Calu3 (cell line): Measurements from ENCODE around the gene CDS1. TPM values are rescaled to one million over a fixed set of nuclear protein-coding genes. Genes with fewer than 3 reads are reported as not detected.

ENCODE experiments used
- BruUV-seq: library from RNA; stranded (reverse); fragments of 400-500 nt; replicated peaks from 2 replicates; lab custom pipeline; 2021; lab: Mats Ljungman, UMichigan
- CTCF ChIA-PET: fragments of 300-600 bp; sonication (Branson Sonifier 250); formaldehyde crosslinking; loops from one replicate; lab custom pipeline; 2022; ENCODE audit warnings: antibody characterized with exemption; lab: Charles Lee
- DNase-seq: peaks from one replicate; pipeline ENCODE4 v3.0.0; 2022
- H3K27ac Mint-ChIP-seq: one replicate; pipeline ENCODE4 v1.8.0; 2022; ENCODE audit warnings: mixed read lengths; ENCODE audit not compliant: unreplicated experiment
- H3K27me3 Mint-ChIP-seq: one replicate; pipeline ENCODE4 v1.8.0; 2022; ENCODE audit warnings: mixed read lengths; ENCODE audit not compliant: unreplicated experiment
- H3K36me3 Mint-ChIP-seq: one replicate; pipeline ENCODE4 v1.8.0; 2022; ENCODE audit warnings: mild to moderate bottlenecking, moderate library complexity, mixed read lengths; ENCODE audit not compliant: insufficient read depth, unreplicated experiment
- H3K4me1 Mint-ChIP-seq: one replicate; pipeline ENCODE4 v1.8.0; 2022; ENCODE audit warnings: mild to moderate bottlenecking, low read depth, mixed read lengths; ENCODE audit not compliant: unreplicated experiment
- H3K4me3 Mint-ChIP-seq: one replicate; pipeline ENCODE4 v1.8.0; 2022; ENCODE audit warnings: mild to moderate bottlenecking, low read depth, moderate library complexity, mixed read lengths; ENCODE audit not compliant: unreplicated experiment
- H3K9me3 Mint-ChIP-seq: one replicate; pipeline ENCODE4 v1.8.0; 2022; ENCODE audit warnings: low read depth, mixed read lengths; ENCODE audit not compliant: unreplicated experiment
- CTCF ChIP-seq: fragments of 200-600 bp; IDR thresholded peaks from one replicate; pipeline ENCODE4 v1.8.0; 2022; ENCODE audit warnings: antibody characterized with exemption; ENCODE audit not compliant: unreplicated experiment
- intact Hi-C: fragments of 100-400 bp; cut with micrococcal nuclease; formaldehyde crosslinking; loops from one replicate; pipeline ENCODE4 v1.10.0; 2022; ENCODE audit not compliant: unreplicated experiment
- total RNA-seq: library from RNA; stranded (reverse); gene quantifications from 2 replicates; pipeline ENCODE4 v1.2.3, GENCODE V29; 2022

The CDS1 gene
- total RNA-seq, 1 experiment from 2014 or later: 22.4 TPM

- Mint-ChIP-seq H3K9me3 (no peaks in the 10 kb centered on the region), H3K27ac (peak overlapping the region; percentile 50), H3K4me3 (no peak overlapping the region), H3K27me3 (no peaks in the 10 kb centered on the region), H3K36me3 (peaks cover 6% of the 10 kb centered on the region), H3K4me1 (peaks cover 23% of the 10 kb centered on the region)
- intact Hi-C loops: no loop called here
- no TSS peak for BruUV-seq
- CTCF ChIA-PET: interaction anchor here (2.1 kb wide), 1 partner anchor 10 kb away, joined by 12 read pairs; no protein-coding TSS in a partner anchor
- no peak for DNase-seq
- TF ChIP-seq CTCF: no peak
These were observed 11.8 kb downstream of the CDS1 start for GRCh38 chr4:84594724-84595123.

- peak; percentile 53 for DNase-seq
These were observed 13.9 kb downstream of the CDS1 start for GRCh38 chr4:84596826-84597225.

GRCh38 chr4:84597450-84597849, 14.5 kb downstream of the CDS1 start:
- Mint-ChIP-seq H3K4me3 (no peak overlapping the region), H3K27ac (peak overlapping the region; percentile 97), H3K27me3 (no peaks in the 10 kb centered on the region), H3K4me1 (peaks cover 23% of the 10 kb centered on the region), H3K9me3 (no peaks in the 10 kb centered on the region), H3K36me3 (peaks cover 6% of the 10 kb centered on the region)
- no peak for TF ChIP-seq CTCF
- intact Hi-C loops: no loop called here
- CTCF ChIA-PET: no interaction called here
- DNase-seq: peak; percentile 35
- BruUV-seq: no TSS peak

More at GRCh38 chr4:84596826-84597225, 13.9 kb downstream of the CDS1 start:
- no peak for TF ChIP-seq CTCF
- H3K4me3 Mint-ChIP-seq: no peak overlapping the region
- BruUV-seq: no TSS peak
- no peaks in the 10 kb centered on the region for H3K9me3 Mint-ChIP-seq
- peaks cover 23% of the 10 kb centered on the region for H3K4me1 Mint-ChIP-seq
- peak overlapping the region; percentile 97 for H3K27ac Mint-ChIP-seq
- CTCF ChIA-PET: interaction anchor here (0.7 to 1.1 kb wide), 2 partner anchors 15 to 18 kb away, joined by 3 to 5 read pairs; no protein-coding TSS in a partner anchor
- intact Hi-C loops: no loop called here
- peaks cover 6% of the 10 kb centered on the region for H3K36me3 Mint-ChIP-seq
- no peaks in the 10 kb centered on the region for H3K27me3 Mint-ChIP-seq

GRCh38 chr4:84606645-84607044, 23.7 kb downstream of the CDS1 start:
- intact Hi-C loops: no loop called here
- Mint-ChIP-seq H3K27me3 (no peaks in the 10 kb centered on the region), H3K27ac (no peak overlapping the region), H3K4me1 (no peaks in the 10 kb centered on the region), H3K36me3 (peaks cover 2% of the 10 kb centered on the region), H3K9me3 (no peaks in the 10 kb centered on the region), H3K4me3 (no peak overlapping the region)
- BruUV-seq: no TSS peak
- DNase-seq: no peak
- CTCF ChIA-PET: no interaction called here
- TF ChIP-seq CTCF: no peak
